ENCODE data around the gene DPP7. TPM values are rescaled to one million over a fixed set of nuclear protein-coding genes. Genes with fewer than 3 reads are reported as not detected.

The DPP7 gene
- total and polyA plus RNA-seq, 7 donors: 26.6 to 158 (median 91.3) TPM

GRCh38 chr9:137106662-137107250 is 7.8 kb downstream of the DPP7 start:
- Histone ChIP-seq H3K4me3 (no peak overlapping the region), H3K27ac (no peak overlapping the region), H3K9me3 (no peaks in the 10 kb centered on the region), H3K36me3 (peaks cover 19 to 97% (median 61%) of the 10 kb centered on the region in 4 donors), H3K27me3 (no peaks in the 10 kb centered on the region), H3K4me1 (no peaks in the 10 kb centered on the region)
- no peak for TF ChIP-seq POLR2A (IDR thresholded peaks at IDR 0.05)
- TF ChIP-seq POLR2AphosphoS5 (IDR thresholded peaks at IDR 0.05): no peak
- TF ChIP-seq EP300 (IDR thresholded peaks at IDR 0.05): no peak
- no peak for TF ChIP-seq CTCF (IDR thresholded peaks at IDR 0.05)
- WGBS, 2 donors: 94 to 96% methylated on average over 27 of the region's 27 CpGs
- intact Hi-C loops (cut with DNase I): no loop called here
- DNase-seq: no peak

GRCh38 chr9:137105814-137106661 is 8.5 kb downstream of the DPP7 start:
- Histone ChIP-seq H3K4me3 (no peak overlapping the region), H3K4me1 (no peaks in the 10 kb centered on the region), H3K27me3 (no peaks in the 10 kb centered on the region), H3K36me3 (peaks cover 19 to 98% (median 65%) of the 10 kb centered on the region in 4 donors), H3K27ac (no peak overlapping the region), H3K9me3 (no peaks in the 10 kb centered on the region)
- DNase-seq: no peak
- TF ChIP-seq POLR2A (IDR thresholded peaks at IDR 0.05) (no peak), POLR2AphosphoS5 (IDR thresholded peaks at IDR 0.05) (no peak), CTCF (IDR thresholded peaks at IDR 0.05) (no peak), EP300 (IDR thresholded peaks at IDR 0.05) (no peak)
- intact Hi-C loops (cut with DNase I): no loop called here
- WGBS, 2 donors: 95 to 96% methylated on average over 31 of the region's 31 CpGs

GRCh38 chr9:137103206-137103999 is 11.1 kb downstream of the DPP7 start:
- no peaks in the 10 kb centered on the region for H3K9me3 ChIP-seq
- H3K4me3 ChIP-seq: no peak overlapping the region
- WGBS, 2 donors: 93 to 94% methylated on average over 37 of the region's 37 CpGs
- H3K4me1 ChIP-seq: no peaks in the 10 kb centered on the region
- H3K27ac ChIP-seq: no peak overlapping the region
- DNase-seq: no peak
- peaks cover 17 to 100% (median 64%) of the 10 kb centered on the region in 4 donors for H3K36me3 ChIP-seq
- intact Hi-C loops (cut with DNase I): no loop called here
- H3K27me3 ChIP-seq: no peaks in the 10 kb centered on the region
- no peak for TF ChIP-seq CTCF (IDR thresholded peaks at IDR 0.05)
- no peak for TF ChIP-seq POLR2AphosphoS5 (IDR thresholded peaks at IDR 0.05)
- no peak for TF ChIP-seq EP300 (IDR thresholded peaks at IDR 0.05)
- TF ChIP-seq POLR2A (IDR thresholded peaks at IDR 0.05): no peak

GRCh38 chr9:137099231-137099630 is 15.3 kb downstream of the DPP7 start:
- intact Hi-C loops (cut with DNase I): no loop called here
- Histone ChIP-seq H3K36me3 (peaks cover 19 to 89% (median 57%) of the 10 kb centered on the region in 4 donors), H3K27me3 (no peaks in the 10 kb centered on the region), H3K27ac (no peak overlapping the region), H3K9me3 (no peaks in the 10 kb centered on the region), H3K4me1 (no peaks in the 10 kb centered on the region), H3K4me3 (no peak overlapping the region)
- DNase-seq: no peak
- whole genome bisulfite sequencing, 2 donors: 88 to 89% methylated on average over 14 of the region's 14 CpGs
- TF ChIP-seq CTCF (IDR thresholded peaks at IDR 0.05): no peak
- no peak for TF ChIP-seq POLR2AphosphoS5 (IDR thresholded peaks at IDR 0.05)
- TF ChIP-seq EP300 (IDR thresholded peaks at IDR 0.05): no peak
- no peak for TF ChIP-seq POLR2A (IDR thresholded peaks at IDR 0.05)

Measured in sigmoid colon (tissue), 7 donors.